Medulla oblongata (tissue), 1 donor: ENCODE results near the gene CCDC8.
A peak's percentile ranks its signal among the peaks of the same experiment; 100 is the strongest.
"Not testable (repeated sequence)": the region's sequence is repeated elsewhere in the genome, so short reads cannot be mapped to it uniquely, and the experiment has no call there.

Experiments used
- DNase-seq: peaks from one replicate; pipeline ENCODE4 v3.0.0-alpha.2; 2015; ENCODE audit errors: extremely low spot score

Gene CCDC8

DNA sequence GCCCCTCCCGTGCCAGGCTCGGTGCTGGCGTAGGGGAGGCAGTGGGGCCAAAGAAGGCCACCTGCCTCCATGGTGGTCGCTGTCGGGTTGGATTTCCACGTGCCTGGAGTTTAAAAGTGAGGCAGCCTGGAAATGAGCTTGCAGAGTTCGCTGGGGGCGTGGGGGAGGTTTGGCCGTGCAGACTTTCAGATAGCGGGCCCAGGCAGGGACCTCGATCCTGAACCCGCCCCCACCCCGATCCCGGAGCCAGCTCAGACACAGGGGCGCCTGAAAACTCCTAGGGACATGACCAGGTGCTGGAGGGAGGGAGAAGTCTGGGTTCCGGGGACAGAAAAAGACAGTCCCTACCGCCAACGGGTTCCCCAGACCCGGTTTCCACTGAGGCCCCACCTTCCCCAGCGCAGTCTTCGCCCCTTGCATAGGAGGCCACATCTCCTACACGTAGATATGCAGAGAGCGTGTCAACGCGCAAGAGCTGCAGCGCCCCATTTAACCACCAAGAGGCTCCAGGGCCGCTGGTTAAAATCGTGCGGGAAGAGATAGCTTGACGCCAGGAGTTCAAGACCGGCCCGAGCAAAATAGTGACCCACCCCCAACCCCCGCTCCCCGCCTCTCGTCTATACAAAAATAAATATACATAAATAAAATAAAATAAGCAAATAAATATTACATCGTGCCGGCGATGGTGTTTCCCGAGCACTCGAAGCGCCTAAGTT, 8.5 kb downstream of the CCDC8 start:
- DNase-seq: no peak

DNA sequence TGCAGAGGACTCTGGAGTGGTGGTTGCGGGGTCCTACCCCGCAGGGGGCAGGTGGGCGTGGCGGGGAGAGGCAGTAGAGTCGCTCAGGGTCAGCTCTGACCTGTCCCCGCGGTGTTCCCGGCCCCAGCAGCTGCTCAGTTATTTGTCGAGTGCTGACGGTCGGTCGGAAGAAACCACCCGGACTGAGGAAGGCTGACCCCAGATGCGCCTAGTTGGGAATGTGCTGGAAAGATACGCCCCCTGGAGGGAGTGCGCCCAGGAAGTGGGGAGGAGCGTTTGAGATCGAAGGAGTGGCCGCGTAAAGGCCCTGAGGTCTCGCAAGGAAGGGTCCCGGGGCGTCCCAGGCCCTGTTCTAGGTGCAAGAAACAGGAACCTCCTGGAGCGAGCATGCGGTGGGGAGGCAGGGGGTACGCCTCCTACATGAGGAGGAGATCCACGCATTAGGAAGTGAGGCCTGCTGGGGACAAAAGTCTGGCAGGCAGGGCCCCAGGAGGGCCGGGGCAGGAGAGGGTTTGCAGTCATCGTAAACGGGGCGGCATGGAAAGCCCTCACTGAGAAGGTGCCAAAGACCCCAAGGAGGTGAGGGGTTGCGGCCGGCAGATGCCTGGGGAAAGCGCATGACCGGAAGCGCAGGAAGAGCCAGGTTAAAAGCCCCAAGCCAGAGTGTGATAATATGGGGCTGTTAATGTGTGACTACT, 9.2 kb downstream of the CCDC8 start:
- no peak for DNase-seq

DNA sequence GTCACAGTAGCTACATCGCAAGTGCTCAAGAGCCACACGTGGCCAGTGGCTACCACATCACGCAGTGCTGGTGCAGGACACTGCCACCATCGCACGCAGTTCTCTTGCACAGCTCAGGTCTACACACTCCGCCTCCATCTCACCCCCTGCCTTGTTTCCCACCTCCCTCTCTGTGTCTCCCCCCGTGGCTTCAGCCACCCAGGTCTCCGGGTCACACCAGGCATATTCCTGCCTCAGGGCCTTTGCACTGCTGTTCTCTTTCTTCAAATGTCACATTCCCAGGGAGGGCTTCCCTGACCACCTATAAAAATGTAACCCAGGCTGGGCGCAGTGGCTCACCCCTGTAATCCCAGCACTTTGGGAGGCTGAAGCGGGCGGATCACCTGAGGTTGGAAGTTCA, 10.6 kb downstream of the CCDC8 start:
- DNase-seq: no peak

DNA sequence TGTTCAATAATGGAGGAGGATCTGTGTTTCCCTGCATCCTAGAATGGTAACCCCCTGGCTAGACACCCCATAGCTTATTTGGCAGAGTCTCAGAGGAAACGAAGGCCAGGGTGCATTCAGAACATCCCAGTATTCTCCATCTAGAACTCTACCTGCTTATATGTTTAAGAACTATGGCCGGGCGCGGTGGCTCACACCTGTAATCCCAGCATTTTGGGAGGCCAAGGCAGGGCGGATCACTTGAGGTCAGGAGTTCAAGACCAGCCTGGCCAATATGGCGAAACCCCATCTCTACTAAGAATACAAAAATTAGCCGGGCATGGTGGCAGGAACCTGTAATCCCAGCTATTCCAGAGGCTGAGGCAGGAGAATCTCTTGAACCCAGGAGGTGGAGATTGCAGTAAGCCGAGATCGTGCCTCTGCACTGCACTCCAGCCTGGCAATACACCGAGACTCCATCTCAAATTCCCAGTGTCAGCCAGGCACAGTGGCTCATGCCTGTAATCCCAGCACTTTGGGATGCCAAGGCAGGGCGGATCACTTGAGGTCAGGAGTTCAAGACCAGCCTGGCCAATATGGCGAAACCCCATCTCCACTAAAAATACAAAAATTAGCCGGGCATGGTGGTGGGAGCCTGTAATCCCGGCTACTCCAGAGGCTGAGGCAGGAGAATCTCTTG, 15.4 kb downstream of the CCDC8 start:
- not testable (repeated sequence) for DNase-seq

DNA sequence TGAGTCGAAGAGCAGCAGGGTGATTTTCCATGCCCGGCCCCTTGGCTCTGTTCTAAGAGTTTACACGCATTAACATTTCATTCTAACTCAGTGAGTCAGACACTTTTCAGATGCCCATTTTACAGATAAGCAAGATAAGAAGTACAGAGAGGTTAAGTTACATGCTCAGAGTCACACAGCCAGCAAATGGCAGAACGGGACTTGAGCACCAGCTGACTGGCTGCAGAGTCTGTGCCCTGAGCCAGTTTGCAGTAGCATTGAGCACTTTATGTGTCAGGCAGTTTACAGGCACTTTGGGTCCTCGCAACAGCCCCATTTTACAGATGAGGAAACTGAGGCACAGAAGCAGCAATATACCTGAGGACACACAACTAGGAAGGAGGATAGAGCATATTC, 19.0 kb downstream of the CCDC8 start:
- DNase-seq: no peak

DNA sequence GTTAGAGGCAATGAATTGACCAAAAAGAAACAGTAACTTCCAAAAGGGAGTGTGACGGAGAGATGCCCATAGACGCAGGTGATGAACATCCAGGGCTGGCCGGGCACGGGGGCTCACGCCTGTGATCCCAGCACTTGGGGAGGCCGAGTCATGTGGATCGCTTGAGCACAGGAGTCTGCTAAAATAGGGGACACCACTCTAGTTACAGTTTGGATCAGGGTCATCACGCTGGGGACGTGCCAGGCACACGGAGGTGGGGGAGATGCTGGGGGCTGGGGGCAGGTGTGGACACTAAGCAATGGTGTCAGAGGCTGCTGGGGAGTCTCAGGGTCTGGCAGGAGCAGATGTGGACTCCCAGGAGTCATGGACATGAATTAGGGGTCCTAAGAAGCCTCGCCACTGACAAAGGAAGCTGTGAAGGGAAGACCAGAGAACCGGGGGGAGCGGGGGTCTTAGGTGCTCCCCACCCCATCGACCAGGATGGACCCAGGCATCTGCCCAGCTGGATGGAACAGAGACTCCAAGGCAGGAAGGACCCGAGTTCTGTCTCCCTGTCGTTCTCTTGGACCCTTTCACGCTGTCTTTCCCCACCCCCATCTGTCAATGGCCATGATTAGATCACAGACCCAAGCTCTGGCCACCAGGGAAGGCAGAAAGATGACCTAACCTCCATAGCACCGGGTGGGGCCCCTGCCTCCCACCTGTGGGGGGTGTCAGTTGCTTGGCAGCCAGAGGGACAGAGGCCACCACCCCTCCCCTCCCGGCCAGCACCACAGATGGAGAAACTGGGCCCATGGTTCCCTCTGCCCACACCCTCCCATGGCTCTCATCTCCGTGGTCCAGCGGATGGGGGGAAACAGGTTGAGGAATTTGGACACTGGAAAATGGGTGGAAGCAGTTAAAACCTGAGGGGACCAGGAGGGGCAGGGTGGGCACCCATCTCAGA, 19.6 kb downstream of the CCDC8 start:
- DNase-seq: no peak

DNA sequence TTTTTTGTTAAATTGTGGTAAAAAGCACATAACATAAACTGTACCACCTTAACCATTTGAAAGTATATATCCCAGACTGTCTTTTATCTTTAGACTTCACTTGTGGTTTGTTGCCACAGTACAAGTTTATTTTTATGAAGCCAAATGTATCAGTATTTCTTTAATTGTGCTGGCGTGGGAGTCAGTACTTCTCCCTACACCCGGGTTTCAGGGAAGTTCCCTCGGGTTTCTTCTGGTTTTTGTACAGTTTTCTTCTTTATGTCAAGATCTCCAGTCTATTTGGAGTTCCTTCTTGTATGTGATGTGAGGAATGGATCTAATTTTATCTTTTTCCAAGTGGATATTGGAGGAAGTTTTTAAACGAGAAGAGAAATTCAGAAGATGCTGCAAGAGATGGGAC, 20.5 kb downstream of the CCDC8 start:
- DNase-seq: no peak

DNA sequence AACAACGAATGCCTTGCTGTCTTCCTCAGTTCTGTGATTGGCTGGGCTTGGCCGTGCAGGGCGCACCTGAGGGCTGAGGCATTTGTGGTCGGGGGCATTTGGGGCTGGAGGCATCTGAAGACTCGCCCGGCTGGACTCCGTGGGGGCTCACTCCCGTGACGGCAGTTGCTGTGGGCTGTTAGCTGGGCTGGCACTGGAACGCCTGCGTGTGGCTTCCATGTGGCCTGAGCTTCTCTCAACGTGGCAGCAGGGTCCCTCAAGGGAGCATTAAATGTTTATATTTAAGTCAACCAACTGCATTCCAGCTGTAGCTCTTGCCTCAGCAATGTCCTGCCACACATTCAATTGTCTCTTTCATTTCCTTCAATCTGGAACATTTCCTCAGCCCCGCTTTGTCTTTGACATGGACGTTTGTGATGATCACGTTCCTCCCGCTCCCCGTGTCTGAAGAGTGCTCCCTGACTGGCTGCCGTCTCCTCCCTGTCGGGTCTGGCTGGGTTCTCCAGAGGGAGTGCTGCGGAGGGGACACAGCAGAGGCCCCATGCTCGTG, 21.0 kb downstream of the CCDC8 start:
- peak; percentile 54 for DNase-seq

DNA sequence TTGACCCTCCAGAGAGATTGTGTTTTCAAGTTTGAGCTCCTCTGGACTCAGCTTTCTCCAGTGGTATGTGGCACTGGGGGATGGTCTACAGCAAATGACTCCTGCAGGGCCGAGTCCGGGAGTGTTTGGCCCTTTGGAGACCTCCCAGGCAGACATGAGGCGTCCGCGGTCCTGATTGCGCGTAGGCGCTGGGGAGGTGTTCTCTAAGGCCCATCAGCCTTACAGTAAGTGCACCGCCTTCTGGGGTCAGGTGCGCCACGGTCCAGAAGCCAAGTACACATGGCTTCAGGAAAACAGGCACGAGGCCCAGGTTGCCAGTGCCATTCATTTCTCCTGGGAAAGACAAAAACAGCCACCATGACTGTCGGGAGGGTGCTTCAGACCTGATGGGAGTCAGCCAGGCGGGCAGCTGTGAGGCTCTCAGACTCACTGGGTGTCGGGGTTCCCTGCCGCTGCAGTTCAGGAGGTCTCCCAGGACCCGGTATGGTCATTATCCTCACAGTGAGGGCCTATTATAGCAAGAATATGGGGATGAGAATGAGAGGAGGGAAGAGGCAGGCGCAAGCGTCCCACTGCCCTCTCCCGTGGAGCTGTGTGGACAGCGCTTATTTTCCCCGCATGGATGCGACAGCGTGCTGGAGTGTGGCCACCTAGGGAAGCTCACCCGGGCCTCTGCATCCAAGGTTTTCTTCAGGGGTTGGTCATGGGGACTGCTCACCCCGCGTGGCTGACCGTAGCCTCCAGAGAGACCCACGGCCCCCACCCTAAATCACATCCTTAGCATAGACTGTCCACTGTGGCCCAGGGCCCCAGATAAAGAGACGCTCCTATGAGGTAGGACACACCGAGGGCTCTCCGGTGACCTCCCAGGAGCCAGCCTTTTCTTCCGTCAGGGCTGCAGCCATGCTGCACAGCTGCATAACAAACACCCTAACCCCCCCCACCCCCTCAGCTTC, 21.8 kb downstream of the CCDC8 start:
- DNase-seq: no peak

DNA sequence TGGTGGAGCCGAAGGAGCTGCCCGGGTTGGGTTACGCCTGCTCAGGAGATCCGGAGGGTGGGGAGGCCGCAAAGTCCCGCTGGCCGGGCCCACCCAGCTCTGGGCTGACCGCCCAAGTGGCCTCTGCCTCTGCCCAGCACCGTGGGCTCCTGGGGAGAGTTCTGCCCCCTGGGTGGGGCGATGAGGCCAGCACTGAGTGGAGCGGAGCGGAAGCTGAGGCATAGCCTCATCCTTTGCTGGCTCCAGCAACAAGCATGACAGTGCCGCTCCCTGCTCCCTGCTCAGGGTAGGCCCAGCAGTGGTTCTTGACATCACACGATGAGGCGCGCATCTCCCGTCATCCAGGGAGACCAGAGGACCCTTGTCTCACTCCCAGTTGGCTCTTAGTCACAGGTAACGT, 22.5 kb downstream of the CCDC8 start:
- no peak for DNase-seq

DNA sequence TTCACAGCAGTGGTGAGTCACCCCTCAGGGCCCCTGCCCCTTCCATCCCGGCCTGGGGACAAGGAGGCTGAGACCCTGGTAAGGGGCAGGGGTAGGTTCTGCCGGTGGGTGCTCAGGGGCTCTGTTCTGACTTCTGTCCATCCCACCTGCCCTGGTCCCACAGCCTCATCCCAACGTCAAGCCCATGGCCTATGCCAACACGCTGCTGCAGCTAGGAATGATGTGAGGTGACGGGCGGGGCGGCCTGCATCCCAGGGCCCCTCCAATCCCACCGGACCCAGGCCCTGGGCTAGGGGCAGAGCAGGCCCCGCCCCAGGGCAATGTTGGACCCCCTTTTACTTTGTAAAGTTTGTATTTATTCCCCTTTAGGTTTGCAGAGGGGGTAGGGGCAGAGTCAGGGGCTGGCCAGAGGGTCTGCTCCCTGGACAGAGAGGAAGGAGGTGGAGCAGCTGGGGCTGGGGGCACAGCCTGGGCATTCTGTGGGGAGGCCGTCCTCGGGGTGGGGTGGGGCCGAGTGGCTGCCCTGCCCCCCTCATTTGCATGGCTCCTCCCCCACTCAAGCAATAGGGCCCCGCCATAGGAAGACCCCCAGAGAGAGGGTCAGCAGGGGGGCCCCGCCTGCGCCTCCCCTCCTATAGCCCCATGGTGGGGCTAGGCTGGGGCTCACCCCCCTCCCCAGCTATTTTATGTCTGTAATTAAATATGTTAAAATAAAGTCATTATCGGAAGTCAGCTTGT, 23.1 kb downstream of the CCDC8 start:
- DNase-seq: no peak

DNA sequence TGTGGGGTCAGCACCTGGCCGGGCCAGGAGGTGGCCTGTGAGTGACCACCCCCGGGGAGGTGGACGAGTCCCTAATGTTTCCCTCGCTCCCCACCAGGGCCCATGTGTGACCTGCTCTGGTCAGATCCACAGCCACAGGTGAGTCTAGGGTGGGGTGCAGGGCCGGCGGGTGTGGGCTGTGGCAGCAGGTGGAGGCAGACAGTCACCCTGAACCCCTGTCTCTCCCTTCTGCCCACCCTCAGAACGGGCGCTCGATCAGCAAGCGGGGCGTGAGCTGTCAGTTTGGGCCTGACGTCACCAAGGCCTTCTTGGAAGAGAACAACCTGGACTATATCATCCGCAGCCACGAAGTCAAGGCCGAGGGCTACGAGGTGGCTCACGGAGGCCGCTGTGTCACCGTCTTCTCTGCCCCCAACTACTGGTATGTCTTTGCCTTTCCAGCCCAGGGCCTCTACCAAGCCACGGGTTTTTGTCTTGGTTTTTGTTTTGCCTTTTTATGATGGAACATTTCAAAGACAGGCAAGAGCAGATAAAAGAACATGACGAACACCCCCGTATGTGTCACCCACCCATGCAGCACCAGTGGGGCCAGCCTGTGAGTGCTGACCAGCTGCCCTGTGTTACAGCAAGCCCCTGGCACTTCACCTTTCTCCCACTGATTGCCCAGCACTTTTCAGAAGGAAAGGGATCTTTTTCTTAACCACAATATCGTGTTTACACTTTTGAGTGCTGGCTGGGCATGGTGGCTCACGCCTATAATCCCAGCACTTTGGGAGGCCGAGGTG, 24.9 kb downstream of the CCDC8 start:
- DNase-seq: no peak

DNA sequence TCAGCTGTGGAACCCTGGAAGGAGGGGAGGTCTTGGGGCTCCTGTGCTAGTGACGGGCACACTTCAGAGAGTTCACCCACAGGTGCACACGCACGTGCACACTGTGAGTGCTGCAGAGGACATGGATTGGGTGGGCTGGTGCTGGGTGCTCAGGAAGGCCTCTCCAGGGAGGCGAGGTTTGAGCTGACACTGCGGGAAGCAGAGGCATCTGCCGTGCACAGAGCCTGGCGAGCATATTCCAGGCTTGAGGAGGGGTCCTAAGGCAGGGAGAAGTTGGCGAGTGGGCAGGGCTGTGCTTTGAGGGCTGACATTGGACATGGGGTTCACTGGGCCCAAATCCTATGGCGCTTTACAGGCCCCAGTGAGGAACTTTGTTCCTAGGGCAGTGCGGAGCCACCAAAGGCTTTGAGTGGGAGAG, 25.6 kb downstream of the CCDC8 start:
- no peak for DNase-seq

DNA sequence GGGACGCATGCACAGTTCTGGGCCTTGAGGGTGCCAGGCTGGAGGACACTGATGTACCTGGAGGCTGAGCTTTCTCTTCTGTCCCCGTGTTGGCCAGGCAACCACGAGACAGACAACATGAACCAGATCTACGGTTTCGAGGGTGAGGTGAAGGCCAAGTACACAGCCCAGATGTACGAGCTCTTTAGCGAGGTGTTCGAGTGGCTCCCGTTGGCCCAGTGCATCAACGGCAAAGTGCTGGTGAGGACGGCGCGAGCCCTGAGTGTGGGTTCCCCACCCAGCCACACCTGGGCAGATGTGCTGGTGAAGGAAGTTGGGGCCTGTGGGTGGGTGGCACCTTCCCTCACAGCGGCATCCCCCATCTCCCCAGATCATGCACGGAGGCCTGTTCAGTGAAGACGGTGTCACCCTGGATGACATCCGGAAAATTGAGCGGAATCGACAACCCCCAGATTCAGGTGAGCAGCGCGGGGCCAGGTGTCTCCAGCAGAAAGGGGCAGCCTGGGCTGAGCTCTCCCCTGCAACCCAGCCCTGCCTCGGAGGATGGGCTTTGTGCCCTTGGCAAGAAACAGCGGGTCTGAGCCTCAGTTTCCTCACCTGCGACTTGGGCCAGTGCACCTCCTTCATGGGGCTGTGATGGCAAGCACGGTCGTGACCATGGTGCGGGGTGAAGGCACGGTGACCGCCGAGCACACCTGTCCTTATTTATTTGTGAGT, 26.2 kb downstream of the CCDC8 start:
- no peak for DNase-seq

DNA sequence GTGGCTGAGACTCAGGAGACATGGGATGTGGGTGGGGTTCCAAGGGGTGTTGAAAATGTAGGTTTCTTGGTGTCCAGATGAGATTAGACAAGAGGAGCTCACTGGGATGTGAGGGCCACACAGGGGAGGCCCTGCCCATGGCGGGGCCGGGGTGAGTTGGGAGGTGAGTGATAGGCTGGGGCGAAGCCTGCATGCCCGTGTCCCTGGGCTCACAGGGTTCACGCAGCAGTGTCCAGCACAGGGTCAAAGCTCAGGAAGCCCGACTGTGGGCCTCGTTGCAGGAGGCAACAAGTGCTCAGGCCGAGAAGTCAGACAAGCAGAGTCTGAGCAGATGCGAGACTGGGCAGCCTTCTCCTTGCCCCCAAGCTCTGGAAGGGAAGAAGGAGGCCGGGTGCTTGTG, 27.2 kb downstream of the CCDC8 start:
- DNase-seq: no peak

DNA sequence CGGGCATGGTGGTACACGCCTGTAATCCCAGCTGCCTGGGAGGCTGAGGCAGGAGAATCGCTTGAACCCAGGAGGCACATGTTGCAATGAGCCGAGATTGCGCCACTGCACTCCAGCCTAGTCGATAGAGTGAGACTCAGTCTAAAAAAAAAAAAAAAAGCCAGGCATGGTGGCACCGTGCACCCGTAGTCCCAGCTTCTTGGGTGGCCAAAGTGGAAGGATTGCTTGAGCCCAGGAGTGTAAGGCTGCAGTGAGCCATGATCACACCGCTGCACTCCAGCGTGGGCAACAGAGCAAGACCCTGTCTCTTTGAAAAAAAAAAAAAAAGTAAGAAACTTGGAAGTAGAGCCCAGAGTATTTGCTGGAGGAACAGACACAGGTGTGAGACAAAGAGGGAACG, 27.7 kb downstream of the CCDC8 start:
- DNase-seq: no peak

DNA sequence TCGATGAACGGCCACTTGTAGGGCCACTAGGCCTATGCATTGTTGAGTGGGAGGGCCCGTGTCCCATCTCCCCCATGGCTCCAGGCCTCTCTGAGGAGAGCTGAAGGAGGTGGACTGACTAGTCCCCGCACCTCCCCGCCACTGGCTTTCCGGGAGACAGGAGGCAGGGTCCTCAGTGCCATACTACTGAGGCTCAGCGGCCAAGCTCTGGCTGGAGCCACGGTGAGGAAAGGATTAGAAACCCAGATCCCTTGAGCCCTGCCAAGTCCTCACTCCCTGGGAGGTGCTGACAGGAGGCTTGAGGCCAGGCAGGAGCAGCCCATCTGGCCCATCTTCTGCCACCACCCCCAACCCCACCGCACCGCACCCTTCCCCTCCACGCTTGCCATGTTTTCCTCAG, 29.0 kb downstream of the CCDC8 start:
- DNase-seq: no peak

DNA sequence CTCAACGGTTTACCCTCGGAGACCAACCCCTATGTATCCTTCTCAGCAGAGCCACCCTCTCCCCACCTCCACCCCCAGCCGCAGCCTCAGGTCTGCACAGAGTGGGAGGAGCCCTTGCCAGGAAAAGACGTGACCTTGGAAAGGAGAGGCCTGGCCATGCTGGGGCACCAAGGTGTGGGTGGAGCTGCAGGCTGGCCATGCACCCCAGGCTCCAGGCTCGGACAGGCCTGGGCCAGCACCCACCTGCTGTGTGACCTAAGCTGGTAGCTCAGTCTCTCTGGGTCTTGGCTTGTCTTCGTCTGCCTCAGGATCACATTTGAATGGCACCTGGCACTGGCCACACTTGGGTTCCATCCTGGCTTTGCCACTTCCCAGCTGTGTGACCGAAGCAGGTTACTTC, 29.5 kb downstream of the CCDC8 start:
- DNase-seq: no peak
